Keratinocyte (primary cell): ENCODE results near the gene KCNH8.
"Not testable (repeated sequence)": the region's sequence is repeated elsewhere in the genome, so short reads cannot be mapped to it uniquely, and the experiment has no call there.

Experiments used
- CTCF ChIP-seq, 3 experiments: IDR thresholded peaks in 1 of 3; conservative IDR thresholded peaks in 1 of 3; optimal IDR thresholded peaks in 1 of 3; 2 replicates in 2 of 3; 3 replicates in 1 of 3; pipeline versions ENCODE3 to v1.5.1; 2011; ENCODE audit warnings: low read length in 3 of 3, mild to moderate bottlenecking in 3 of 3, moderate library complexity in 2 of 3, control low read depth in 1 of 3, inconsistent platforms in 1 of 3; ENCODE audit not compliant: insufficient read depth in 2 of 3; ENCODE audit errors: extremely low read depth in 1 of 3
- EZH2 ChIP-seq: IDR thresholded peaks from one replicate; pipeline ENCODE4 v1.6.1; 2012; ENCODE audit warnings: inconsistent platforms, mild to moderate bottlenecking, low read length, moderate library complexity

GRCh38 chr3:19233882-19234784 lies 85.8 kb downstream of the KCNH8 start:
- not testable (repeated sequence) for TF ChIP-seq CTCF (optimal IDR thresholded peaks at IDR 0.05 in 1 of 3, IDR thresholded peaks at IDR 0.05 in 1 of 3, conservative IDR thresholded peaks at IDR 0.05 in 1 of 3; ENCODE audit: extremely low read depth in 1 of 3, insufficient read depth in 2 of 3, low read length in 3 of 3); EZH2
